ENCODE measurements around the gene SORL1-AS1.

Gene SORL1-AS1

GRCh38 chr11:121452609-121453150 lies at the start of gene SORL1-AS1:
Gene SORL1-AS1, minus strand, starts transcription at chr11:121452967.
- Mint-ChIP-seq H3K36me3 (peaks cover 63% of the 10 kb centered on the region), H3K27me3 (no peaks in the 10 kb centered on the region)
- peak; percentile 65 for DNase-seq

GRCh38 chr11:121500717-121501116 lies 48.0 kb upstream of the SORL1-AS1 start:
- CTCF ChIA-PET: no interaction called here
- Mint-ChIP-seq H3K9me3 (peaks cover 9% of the 10 kb centered on the region), H3K4me3 (no peak overlapping the region), H3K27me3 (no peaks in the 10 kb centered on the region), H3K27ac (no peak overlapping the region), H3K4me1 (peaks cover 17% of the 10 kb centered on the region), H3K36me3 (peaks cover 90% of the 10 kb centered on the region)
- DNase-seq: no peak

More at GRCh38 chr11:121452609-121453150, at the start of gene SORL1-AS1:
- CTCF ChIA-PET: interaction anchor here (1.1 to 4.9 kb wide), 5 partner anchors 12 to 129 kb away, joined by 3 to 63 read pairs (median 6); no protein-coding TSS in a partner anchor
- Mint-ChIP-seq H3K27ac (peak within 1 kb of the TSS; percentile 94), H3K4me3 (peak within 1 kb of the TSS; percentile 84), H3K9me3 (no peaks in the 10 kb centered on the region), H3K4me1 (peaks cover 85% of the 10 kb centered on the region)

GRCh38 chr11:121500275-121500674 lies 47.5 kb upstream of the SORL1-AS1 start:
- Mint-ChIP-seq H3K9me3 (peaks cover 6% of the 10 kb centered on the region), H3K36me3 (peaks cover 90% of the 10 kb centered on the region), H3K27me3 (no peaks in the 10 kb centered on the region), H3K4me1 (peaks cover 22% of the 10 kb centered on the region), H3K27ac (no peak overlapping the region), H3K4me3 (no peak overlapping the region)
- CTCF ChIA-PET: no interaction called here
- no peak for DNase-seq

GRCh38 chr11:121499405-121499804 lies 46.6 kb upstream of the SORL1-AS1 start:
- Mint-ChIP-seq H3K27me3 (no peaks in the 10 kb centered on the region), H3K4me1 (peaks cover 30% of the 10 kb centered on the region), H3K9me3 (peaks cover 5% of the 10 kb centered on the region), H3K4me3 (no peak overlapping the region), H3K36me3 (peaks cover 87% of the 10 kb centered on the region), H3K27ac (peak overlapping the region; percentile 33)
- DNase-seq: no peak
- CTCF ChIA-PET: no interaction called here

GRCh38 chr11:121497176-121497998 lies 44.6 kb upstream of the SORL1-AS1 start:
- no peak for DNase-seq
- H3K36me3 Mint-ChIP-seq: peaks cover 82% of the 10 kb centered on the region
- no peaks in the 10 kb centered on the region for H3K27me3 Mint-ChIP-seq
- peaks cover 5% of the 10 kb centered on the region for H3K9me3 Mint-ChIP-seq
- H3K4me1 Mint-ChIP-seq: peaks cover 41% of the 10 kb centered on the region
- no peak overlapping the region for H3K4me3 Mint-ChIP-seq
- H3K27ac Mint-ChIP-seq: no peak overlapping the region
- CTCF ChIA-PET: no interaction called here

- peak; percentile 30 for DNase-seq
- Mint-ChIP-seq H3K9me3 (no peaks in the 10 kb centered on the region), H3K36me3 (peaks cover 79% of the 10 kb centered on the region), H3K27ac (peak overlapping the region; percentile 75), H3K4me1 (peaks cover 34% of the 10 kb centered on the region), H3K27me3 (no peaks in the 10 kb centered on the region), H3K4me3 (peak overlapping the region; percentile 1)
- CTCF ChIA-PET: interaction anchor here (1.0 to 1.9 kb wide), 3 partner anchors 33 to 96 kb away, joined by 3 to 5 read pairs (median 5); no protein-coding TSS in a partner anchor
Observed at GRCh38 chr11:121494355-121495099, 41.8 kb upstream of the SORL1-AS1 start.

- no peak for DNase-seq
- H3K4me3 Mint-ChIP-seq: no peak overlapping the region
- CTCF ChIA-PET: no interaction called here
- no peaks in the 10 kb centered on the region for H3K9me3 Mint-ChIP-seq
- H3K27ac Mint-ChIP-seq: no peak overlapping the region
- H3K4me1 Mint-ChIP-seq: peaks cover 33% of the 10 kb centered on the region
- H3K36me3 Mint-ChIP-seq: peaks cover 72% of the 10 kb centered on the region
- H3K27me3 Mint-ChIP-seq: no peaks in the 10 kb centered on the region
Observed at GRCh38 chr11:121489823-121490222, 37.1 kb upstream of the SORL1-AS1 start.

GRCh38 chr11:121488641-121489040 lies 35.9 kb upstream of the SORL1-AS1 start:
- Mint-ChIP-seq H3K9me3 (no peaks in the 10 kb centered on the region), H3K36me3 (peaks cover 74% of the 10 kb centered on the region), H3K4me1 (peaks cover 33% of the 10 kb centered on the region), H3K4me3 (no peak overlapping the region), H3K27me3 (no peaks in the 10 kb centered on the region), H3K27ac (peak overlapping the region; percentile 34)
- CTCF ChIA-PET: no interaction called here
- DNase-seq: no peak

GRCh38 chr11:121488170-121488569 lies 35.4 kb upstream of the SORL1-AS1 start:
- Mint-ChIP-seq H3K27ac (peak overlapping the region; percentile 47), H3K4me3 (no peak overlapping the region), H3K4me1 (peaks cover 34% of the 10 kb centered on the region), H3K27me3 (no peaks in the 10 kb centered on the region), H3K36me3 (peaks cover 74% of the 10 kb centered on the region), H3K9me3 (no peaks in the 10 kb centered on the region)
- CTCF ChIA-PET: interaction anchor here (2.0 kb wide), 1 partner anchor 37 kb away, joined by 4 read pairs; no protein-coding TSS in a partner anchor
- no peak for DNase-seq

- Mint-ChIP-seq H3K4me3 (no peak overlapping the region), H3K4me1 (peaks cover 43% of the 10 kb centered on the region), H3K9me3 (no peaks in the 10 kb centered on the region), H3K27ac (no peak overlapping the region), H3K36me3 (peaks cover 71% of the 10 kb centered on the region), H3K27me3 (no peaks in the 10 kb centered on the region)
- DNase-seq: no peak
- CTCF ChIA-PET: interaction anchor here (2.0 kb wide), 1 partner anchor 36 kb away, joined by 4 read pairs; no protein-coding TSS in a partner anchor
Observed at GRCh38 chr11:121487191-121487590, 34.4 kb upstream of the SORL1-AS1 start.

- no peaks in the 10 kb centered on the region for H3K9me3 Mint-ChIP-seq
- H3K4me3 Mint-ChIP-seq: no peak overlapping the region
- peak overlapping the region; percentile 34 for H3K27ac Mint-ChIP-seq
- H3K36me3 Mint-ChIP-seq: peaks cover 64% of the 10 kb centered on the region
- CTCF ChIA-PET: interaction anchor here (2.0 kb wide), 1 partner anchor 35 kb away, joined by 4 read pairs; no protein-coding TSS in a partner anchor
- no peaks in the 10 kb centered on the region for H3K27me3 Mint-ChIP-seq
- DNase-seq: no peak
- peaks cover 52% of the 10 kb centered on the region for H3K4me1 Mint-ChIP-seq
Observed at GRCh38 chr11:121486054-121486453, 33.3 kb upstream of the SORL1-AS1 start.

GRCh38 chr11:121485216-121485615 lies 32.4 kb upstream of the SORL1-AS1 start:
- no peak for DNase-seq
- Mint-ChIP-seq H3K4me3 (no peak overlapping the region), H3K36me3 (peaks cover 62% of the 10 kb centered on the region)

GRCh38 chr11:121483805-121484480 lies 31.2 kb upstream of the SORL1-AS1 start:
- DNase-seq: no peak
- CTCF ChIA-PET: interaction anchor here (1.0 to 1.5 kb wide), 5 partner anchors 18 to 164 kb away, joined by 3 to 4 read pairs (median 3); no protein-coding TSS in a partner anchor
- peaks cover 61% of the 10 kb centered on the region for H3K36me3 Mint-ChIP-seq
- H3K27me3 Mint-ChIP-seq: no peaks in the 10 kb centered on the region
- H3K9me3 Mint-ChIP-seq: no peaks in the 10 kb centered on the region
- H3K4me3 Mint-ChIP-seq: no peak overlapping the region
- peaks cover 65% of the 10 kb centered on the region for H3K4me1 Mint-ChIP-seq
- H3K27ac Mint-ChIP-seq: peak overlapping the region; percentile 97

More at GRCh38 chr11:121485216-121485615, 32.4 kb upstream of the SORL1-AS1 start:
- no peaks in the 10 kb centered on the region for H3K27me3 Mint-ChIP-seq
- CTCF ChIA-PET: no interaction called here
- no peaks in the 10 kb centered on the region for H3K9me3 Mint-ChIP-seq
- H3K4me1 Mint-ChIP-seq: peaks cover 59% of the 10 kb centered on the region
- peak overlapping the region; percentile 51 for H3K27ac Mint-ChIP-seq
